HUDEP-2 (cell line): ENCODE data around the gene FAM50B.
"Not testable (repeated sequence)": the region's sequence is repeated elsewhere in the genome, so short reads cannot be mapped to it uniquely, and the experiment has no call there.

ENCODE experiments used
- DNase-seq, 76 experiments: peaks; one replicate each; lab custom pipeline; 2025; ENCODE audit not compliant: unreplicated experiment in 76 of 76; lab: John Stamatoyannopoulos, UW

FAM50B gene

DNA sequence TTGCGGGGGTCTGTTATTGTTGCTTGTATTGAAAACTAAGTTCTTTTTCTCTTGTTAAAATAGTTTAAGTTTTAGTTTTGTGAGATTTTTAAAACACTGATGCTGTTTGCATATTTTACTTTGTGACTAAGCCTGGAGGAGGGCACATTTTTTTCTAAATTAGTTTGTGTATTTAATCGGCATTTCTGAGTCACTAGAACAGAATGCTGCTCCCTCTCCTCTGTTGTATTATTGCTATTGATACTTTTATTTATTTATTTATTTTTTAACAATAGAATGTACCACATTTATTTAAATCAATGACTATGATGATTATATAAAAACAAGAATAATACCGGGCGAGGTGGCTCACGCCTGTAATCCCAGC is 5.1 kb upstream of the FAM50B start:
- DNase-seq, result no peak

DNA sequence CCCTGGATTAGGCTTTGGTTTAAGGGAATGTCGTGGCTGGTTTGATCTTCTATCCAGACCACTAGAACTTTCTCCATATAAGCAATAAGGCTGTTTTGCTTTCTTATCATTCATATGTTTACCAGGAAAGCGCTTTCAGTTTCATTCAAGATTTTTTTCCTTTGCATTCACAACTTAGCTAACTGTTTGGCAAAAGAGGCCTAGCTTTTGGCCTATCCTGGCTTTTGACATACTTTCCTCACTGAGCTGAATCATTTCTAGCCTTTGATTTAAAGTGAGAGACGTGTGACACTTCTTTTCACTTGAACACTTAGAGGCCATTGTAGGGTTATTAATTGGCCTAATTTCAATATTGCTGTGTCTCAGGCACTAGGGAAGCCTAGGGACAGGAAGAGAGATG is 1.7 kb upstream of the FAM50B start:
- DNase-seq, result no peak

DNA sequence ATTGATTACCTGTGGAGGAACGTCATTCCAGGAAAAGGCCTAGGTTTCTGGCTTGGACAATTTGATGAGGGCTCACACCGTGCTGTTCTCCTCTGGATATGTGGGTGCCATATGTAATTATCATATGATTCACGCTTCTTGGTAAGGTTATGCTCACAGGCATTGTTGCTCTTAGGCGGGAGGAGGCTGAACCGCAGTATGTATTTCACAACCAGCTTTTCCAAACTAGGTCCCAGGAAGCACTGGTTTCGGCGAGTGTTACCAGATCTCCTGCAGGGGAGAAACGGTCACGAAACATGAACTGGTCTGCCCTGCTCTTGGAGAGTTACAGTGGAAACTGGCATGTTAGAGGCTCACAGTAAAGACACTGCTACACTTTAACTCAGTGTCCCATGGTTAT is 793 bp upstream of the FAM50B start:
- DNase-seq, result no peak

DNA sequence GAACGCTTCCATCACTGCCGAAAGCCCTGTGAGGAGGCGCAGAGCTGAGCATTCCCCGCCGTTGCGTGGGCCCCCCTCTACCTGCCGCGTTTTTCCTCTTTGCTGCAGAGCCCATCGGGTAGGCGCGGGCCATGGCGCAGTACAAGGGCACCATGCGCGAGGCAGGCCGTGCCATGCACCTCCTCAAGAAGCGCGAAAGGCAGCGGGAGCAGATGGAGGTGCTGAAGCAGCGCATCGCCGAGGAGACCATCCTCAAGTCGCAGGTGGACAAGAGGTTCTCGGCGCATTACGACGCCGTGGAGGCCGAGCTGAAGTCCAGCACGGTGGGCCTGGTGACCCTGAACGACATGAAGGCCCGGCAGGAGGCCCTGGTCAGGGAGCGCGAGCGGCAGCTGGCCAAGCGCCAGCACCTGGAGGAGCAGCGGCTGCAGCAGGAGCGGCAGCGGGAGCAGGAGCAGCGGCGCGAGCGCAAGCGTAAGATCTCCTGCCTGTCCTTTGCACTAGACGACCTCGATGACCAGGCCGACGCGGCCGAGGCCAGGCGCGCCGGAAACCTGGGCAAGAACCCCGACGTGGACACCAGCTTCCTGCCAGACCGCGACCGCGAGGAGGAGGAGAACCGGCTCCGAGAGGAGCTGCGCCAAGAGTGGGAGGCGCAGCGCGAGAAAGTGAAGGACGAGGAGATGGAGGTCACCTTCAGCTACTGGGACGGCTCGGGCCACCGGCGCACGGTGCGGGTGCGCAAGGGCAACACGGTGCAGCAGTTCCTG is 693 bp downstream of the FAM50B start:
- DNase-seq, result no peak

DNA sequence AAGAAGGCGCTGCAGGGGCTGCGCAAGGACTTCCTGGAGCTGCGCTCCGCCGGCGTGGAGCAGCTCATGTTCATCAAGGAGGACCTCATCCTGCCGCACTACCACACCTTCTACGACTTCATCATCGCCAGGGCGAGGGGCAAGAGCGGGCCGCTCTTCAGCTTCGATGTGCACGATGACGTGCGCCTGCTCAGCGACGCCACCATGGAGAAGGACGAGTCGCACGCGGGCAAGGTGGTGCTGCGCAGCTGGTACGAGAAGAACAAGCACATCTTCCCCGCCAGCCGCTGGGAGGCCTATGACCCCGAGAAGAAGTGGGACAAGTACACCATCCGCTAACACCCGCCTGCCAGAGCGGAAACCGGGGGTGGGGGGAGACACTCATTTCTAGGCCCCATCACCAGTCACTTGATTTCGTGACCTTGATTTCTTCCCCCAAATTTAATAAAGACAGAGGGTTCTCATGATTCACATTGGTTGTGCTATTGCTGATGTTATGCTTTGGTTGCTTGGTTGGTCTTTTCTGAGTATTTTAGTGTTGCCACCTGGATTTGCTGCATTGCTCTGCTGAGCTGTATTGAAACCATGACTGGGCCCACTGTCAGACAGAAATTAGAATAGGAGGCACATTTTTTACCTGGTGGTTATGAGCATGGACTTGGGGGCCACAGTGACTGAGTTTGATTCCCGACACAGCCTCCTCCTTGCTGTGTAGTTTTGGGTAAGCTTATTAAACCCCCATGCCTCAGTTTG is 1.5 kb downstream of the FAM50B start:
- no peak for DNase-seq

DNA sequence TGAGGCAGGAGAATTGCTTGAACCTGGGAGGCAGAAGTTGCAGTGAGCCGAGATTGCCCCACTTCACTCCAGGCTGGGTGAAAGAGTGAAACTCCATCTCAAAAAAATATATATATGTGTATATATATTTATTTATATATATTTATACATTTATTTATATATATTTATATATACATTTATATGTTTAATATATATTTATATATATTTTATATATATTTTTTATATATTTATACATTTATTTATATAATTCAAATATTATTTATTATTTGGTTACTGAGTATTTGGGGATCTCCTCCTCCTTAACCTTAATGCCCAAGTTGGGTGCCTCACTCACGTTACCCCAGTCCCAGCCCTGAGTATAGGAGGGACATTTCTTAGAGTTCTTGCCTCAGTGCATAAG is 2.7 kb downstream of the FAM50B start:
- no peak for DNase-seq

DNA sequence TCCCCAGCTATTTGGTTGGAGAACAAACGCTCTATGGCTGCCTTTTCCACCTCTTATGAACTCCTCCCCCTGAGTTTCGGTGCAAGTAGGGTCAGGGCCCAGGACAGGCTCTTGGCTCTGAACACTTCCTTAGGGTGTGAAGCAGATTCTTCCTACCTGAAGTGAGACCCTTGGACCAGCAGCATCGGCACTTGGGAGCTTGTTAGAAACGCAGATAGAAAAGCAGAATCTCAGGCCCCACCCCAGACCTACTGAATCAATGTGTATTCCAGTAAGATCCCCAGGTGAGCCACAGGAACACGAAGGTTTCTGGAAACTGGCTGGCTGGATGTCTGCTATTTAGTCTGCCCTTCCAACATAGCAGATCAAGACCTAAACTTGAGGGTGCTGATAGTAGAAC is 3.2 kb downstream of the FAM50B start:
- no peak for DNase-seq

DNA sequence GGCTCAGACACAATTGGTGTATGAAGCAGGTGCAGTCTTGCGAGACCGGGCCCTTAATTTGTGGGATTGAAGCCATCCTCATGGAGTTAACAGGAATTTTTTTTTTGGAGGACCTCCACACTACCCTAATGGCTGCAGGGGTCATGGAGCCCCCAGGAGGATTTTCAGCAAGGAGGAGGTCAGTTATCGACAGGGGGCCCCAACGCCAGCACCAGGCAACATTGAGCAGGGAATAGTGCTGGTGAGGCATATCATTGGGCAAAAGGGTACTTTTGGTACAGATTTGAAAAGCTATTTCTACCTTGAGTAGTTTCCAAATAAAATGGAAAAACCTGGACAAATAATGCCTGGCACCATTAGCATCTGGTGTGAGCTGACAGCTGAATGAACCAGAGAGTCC is 6.7 kb downstream of the FAM50B start:
- no peak for DNase-seq

DNA sequence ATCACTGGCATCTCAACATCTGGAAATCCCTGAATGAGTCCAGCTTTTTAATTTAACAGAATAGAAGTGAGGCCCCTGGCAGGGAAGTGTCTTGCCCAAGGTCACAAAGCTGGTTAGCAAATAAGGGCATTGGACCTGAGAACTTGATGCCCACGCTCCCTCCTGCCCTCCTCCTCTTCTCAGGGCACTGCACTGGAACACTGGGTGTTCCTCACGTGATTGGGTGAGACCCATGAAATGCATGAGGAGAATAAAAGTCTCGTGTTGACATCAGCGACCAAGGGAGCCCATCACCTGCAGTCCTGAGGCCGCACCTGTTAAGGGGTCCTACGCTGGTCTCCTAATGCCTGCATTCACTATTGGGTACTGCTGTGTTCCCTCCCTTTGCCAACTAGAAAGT is 7.4 kb downstream of the FAM50B start:
- no peak for DNase-seq

DNA sequence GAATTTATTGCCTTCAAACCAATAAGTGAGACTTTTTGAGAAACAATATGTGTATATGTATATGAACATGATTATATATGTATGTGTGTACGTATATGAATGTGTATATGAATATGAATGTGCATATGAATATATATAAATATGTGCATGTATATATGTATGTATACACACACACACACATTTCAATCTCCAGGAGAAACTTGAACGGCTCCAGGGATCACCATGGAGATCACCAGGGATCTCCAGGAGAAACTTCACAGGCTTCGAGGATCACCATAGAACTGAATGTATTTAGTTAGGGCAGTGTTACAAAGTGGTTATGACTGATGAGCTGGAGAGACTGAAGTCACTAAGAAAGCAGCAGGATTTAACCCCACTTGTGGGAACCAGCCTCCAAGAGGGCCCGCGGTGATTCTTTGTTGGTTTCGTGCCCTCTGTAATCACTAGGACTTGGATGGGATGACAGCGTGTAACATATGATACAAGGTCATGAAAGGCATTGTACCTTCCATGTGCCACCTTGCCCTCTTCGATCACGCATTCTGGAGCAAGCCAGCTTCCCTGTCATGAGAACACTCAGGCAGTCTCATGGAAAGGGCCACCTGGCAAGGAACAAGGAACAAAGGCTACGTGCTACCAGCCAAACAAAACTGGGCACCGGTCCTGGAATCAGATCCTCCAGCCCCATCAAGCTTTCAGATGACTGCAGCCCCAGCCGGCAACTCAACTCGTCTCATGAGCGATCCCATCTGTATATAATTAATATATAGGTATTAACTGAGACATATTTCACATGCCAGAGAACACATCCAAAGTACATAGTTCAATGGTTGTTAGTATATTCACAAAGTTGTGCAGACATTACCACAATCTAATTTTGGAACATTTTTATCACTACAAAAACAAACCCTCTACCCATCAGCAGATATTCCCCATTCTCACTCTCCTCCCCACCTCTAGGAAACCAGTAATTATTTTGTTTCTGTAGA is 8.6 kb downstream of the FAM50B start:
- DNase-seq, result no peak

DNA sequence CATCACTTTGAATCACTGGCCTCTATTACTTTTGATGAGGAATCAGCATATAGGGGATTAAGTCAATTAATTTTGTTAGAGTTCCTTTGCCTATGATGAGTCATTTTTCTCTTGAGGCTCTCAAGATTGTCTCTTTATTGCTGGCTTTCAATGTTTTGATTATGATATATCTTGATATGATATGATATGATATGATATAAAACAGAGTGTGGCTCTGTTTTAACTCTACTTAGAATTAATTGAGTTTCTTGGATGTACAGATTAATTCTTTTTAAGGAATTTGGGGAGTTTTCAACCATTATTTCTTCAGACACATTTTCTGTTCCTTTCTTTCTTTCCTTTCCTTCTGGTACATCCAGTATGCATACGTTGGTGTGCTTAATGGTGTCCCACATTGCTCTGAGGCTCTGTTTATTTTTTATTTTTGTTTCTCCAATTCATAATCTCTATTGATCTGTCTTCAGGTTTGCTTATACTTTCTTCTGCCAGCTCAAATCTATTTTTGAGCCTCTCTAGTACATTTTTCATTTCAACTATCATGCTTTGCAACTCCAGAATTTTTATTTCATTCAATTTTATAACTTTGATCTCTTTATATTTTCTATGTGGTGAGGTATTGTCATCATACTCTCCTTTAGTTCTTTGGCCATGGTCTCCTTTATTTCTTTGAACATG is 10.8 kb downstream of the FAM50B start:
- DNase-seq, result no peak

DNA sequence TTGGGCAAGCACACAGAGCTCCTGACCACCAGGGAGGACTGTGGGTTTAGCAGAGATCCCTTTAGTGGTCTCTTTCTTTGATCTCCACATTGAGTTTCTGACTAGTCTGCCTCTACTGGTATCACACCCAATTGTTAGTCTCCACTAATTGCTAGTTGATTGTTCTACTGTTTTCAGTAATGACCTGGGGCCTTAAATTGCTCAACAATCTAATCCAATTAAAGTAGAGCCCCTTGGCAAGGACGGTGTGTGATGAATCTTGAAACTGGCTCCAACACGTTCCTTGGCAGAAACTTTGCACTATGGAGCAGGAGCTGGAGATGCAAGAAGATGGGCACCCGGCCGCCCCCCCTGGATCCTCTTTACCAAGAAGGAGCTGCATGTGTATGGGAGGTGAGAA is 12.3 kb downstream of the FAM50B start:
- no peak for DNase-seq

DNA sequence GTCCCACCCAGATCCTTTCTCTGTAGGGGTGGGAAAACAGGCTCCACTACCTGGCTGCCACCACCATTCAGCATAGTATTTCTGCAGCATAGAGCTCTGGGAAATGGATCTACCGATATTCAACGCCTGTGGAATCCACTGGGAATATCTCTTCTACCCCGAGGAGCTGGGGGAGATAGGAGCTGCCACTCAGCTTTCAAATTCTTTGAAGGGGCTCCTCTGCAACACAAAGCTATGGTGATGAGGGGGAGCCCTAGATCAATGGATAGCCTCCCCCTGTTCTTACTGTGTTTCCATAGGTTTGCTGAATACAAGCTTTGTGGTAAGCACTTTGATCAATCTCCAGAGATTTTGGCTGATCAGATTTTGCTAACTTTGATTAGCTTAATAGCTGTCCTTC is 12.9 kb downstream of the FAM50B start:
- no peak for DNase-seq

DNA sequence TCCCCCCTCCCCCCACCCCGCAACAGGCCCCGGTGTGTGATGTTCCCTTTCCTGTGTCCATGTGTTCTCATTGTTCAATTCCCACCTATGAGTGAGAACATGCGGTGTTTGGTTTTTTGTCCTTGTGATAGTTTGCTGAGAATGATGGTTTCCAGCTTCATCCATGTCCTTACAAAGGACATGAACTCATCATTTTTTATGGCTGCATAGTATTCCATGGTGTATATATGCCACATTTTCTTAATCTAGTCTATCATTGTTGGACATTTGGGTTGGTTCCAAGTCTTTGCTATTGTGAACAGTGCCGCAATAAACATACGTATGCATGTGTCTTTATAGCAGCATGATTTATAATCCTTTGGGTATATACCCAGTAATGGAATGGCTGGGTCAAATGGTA is 14.1 kb downstream of the FAM50B start:
- DNase-seq, result not testable (repeated sequence)

DNA sequence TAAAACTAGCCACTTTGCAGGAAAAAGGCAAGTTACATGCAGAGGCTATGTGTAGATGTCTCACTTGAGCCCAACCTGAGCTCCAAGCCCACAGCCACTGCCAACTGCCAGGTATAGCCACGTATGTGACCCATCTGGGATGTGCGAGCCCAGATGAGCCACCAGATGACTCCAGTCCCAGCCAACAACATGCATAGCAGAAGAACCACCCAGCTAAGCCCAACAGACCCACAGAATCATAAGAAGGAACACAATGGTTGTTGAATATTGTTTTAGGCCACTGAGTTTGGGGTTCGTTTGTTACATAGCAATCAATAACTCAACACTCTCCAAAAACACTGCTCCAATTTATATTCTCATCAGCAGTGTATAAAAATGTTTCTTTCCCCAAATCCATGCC is 16.3 kb downstream of the FAM50B start:
- no peak for DNase-seq

DNA sequence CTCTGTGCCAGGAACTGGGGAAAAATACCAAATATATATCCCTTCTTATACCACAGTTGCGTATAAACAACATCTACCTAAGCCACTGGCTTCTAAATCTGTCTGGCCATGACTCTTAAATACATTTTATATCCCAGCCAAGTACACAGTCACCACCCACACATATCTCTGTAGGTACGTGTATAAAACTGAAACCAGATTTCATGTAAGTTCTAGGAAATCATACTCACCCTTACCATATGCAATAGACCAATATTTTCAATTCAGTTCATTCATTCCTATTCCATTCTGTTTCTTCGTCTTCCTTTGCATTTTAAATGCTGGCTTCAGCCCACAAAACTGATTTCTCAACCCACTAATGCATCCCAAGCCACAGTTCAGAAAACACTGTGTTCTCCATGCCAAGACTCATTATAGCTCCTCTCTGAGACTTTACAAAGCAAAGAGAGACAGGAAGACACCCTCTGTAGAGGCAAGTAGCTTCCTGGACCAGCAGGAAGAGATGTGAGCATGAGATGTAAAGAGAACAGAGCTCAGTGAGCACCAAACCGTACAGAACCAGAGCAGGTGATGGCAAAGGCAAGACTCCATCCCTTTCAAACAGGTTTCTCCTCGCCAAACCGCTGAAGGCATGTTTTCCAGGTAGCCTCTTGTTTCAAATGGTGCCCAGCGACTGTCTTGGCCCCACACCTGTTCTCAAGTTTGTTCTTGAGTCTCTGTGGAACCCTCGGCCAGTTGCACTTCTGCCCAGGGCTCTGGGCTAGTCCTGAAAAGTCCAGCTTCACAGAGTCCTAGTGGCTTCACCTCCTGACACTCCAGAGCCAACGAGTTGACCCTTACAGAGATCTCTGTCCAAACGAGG is 18.7 kb downstream of the FAM50B start:
- no peak for DNase-seq

DNA sequence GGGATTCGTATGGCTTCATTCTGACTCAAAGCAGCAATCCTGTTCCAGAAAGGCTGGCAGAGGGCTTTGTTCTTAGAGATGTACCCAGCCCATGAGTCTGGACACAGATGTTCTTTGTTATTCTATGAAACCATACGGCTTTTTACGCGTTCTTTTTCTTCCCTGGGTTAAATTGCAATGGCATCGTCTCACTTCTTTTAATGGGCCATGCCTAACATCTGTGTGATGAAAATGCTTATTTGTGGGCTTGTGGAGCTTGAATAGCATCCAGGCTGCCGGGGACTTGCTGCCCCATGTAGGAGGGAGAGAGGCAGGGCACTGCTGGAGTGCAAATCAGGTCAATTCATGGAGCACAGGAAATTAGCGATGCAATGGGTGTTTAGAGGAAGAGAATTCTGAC is 19.4 kb downstream of the FAM50B start:
- no peak for DNase-seq

DNA sequence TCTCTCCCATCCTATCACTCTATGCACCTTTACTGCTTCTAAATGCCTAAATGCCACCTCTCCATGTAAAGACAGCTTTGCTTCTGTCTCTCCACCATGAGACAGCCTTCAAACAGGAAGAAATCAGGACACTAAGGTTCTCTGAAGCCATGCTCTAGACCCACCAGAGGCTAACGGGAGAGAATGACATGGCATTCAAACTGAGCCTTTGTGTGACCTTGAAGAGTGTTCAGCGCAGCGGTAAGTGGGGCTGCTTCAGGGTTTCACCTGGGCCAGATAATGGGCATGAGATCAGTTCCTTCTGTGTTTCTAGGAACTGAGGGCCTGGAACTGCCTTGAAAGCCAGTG is 20.1 kb downstream of the FAM50B start:
- DNase-seq, result no peak

DNA sequence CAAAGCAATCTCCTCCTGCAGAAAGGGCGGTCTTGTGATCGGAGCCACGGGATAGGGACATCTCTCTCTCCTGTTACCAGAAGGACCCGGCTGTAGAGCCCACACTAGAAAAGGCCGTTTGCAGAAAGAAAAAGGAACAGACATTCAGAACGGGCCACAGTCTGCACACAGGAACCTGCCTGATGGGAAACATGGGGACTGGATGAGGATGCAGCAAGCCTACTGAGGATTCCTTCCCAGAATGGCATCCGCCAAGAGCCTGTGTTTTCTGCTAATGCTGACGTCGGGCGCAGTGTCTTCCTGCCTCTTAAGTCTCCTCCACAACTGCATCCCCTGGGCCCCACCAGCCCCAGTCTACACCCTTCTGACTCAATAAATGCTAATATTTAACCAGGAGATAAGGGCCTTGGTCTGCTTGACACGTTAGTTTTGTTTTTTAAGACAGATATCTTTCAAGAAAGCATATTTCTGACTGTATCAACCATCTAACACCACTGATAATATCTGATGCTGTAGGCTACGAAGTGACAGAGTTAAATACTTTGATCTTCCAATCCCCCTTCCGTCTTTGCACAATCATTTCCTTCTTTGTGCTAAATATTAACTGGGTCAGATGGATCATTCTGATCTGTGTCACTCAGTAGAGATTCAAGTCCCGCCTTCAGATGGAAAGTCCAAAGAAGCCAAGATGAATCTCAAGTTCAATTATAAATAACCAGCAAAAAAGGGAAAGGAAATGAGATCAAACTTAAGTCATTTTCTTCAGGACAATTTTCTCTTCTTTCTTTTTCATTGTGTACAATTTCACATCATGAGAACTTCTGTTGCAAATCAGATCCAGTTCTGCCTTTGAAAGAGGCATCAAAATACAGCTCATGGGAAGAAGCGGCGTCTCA is 20.7 kb downstream of the FAM50B start:
- DNase-seq, result no peak
